Prostate gland (tissue), 2 donors: ENCODE measurements around the gene RRP8. TPM values are rescaled to one million over a fixed set of nuclear protein-coding genes. Genes with fewer than 3 reads are reported as not detected.
A peak's percentile ranks its signal among the peaks of the same experiment; 100 is the strongest.

Source experiments
- DNase-seq: peaks from one replicate; pipeline ENCODE4 v3.0.0-alpha.2; 2019; ENCODE audit warnings: low spot score
- H3K27ac ChIP-seq, 2 donors: fragments of 200-600 bp; sonication (generic); 2 replicates each; pipeline ENCODE4 v1.5.1; 2017 to 2019
- H3K27me3 ChIP-seq: fragments of 200-600 bp; sonication (generic); replicated peaks from 2 replicates; pipeline ENCODE4 v1.5.1; 2019; ENCODE audit not compliant: insufficient read depth
- H3K36me3 ChIP-seq, 2 donors: fragments of 200-600 bp; sonication (generic); 1 replicate in 1 of 2; 2 replicates in 1 of 2; pipeline versions ENCODE4 v1.5.1 to v1.8.1; 2017 to 2019
- H3K4me1 ChIP-seq: fragments of 200-600 bp; sonication (generic); replicated peaks from 2 replicates; pipeline ENCODE4 v1.5.1; 2019
- H3K4me3 ChIP-seq, 2 donors: fragments of 200-600 bp; sonication (generic); 2 replicates each; pipeline ENCODE4 v1.5.1; 2017 to 2019
- H3K9me3 ChIP-seq: fragments of 200-600 bp; sonication (generic); 2 replicates; pipeline ENCODE4 v1.5.1; 2017
- POLR2A ChIP-seq: fragments of 450-650 bp; IDR thresholded peaks from one replicate; pipeline ENCODE4 v1.6.1; 2016; ENCODE audit warnings: antibody characterized with exemption, mild to moderate bottlenecking
- POLR2AphosphoS5 ChIP-seq: sonication (generic); formaldehyde crosslinking; IDR thresholded peaks from one replicate; pipeline ENCODE4 v1.6.1; 2017; ENCODE audit warnings: antibody characterized with exemption
- WGBS: methylation state at CpG from one replicate; pipeline ENCODE4 v1.1.5; 2018; 5-methylcytosine and 5-hydroxymethylcytosine counted together
- intact Hi-C: fragments of 100-400 bp; cut with DNase I; formaldehyde crosslinking; loops from one replicate; pipeline ENCODE4 v1.14.2; 2022
- total RNA-seq, 2 donors: library from RNA; depleted of rRNA; stranded (reverse); fragments of >200 nt; gene quantifications; one replicate each; pipeline ENCODE4 v1.1.0, GENCODE V29; 2016
- TF ChIP-seq, protein P1 (sequence below), 4 experiments: fragments of 200-600 bp in 2 of 4; fragments of 450-650 bp in 2 of 4; sonication (generic) in 2 of 4; IDR thresholded peaks; 1 replicate in 3 of 4; 2 replicates in 1 of 4; pipeline ENCODE4 v1.5.1; 2016 to 2019; ENCODE audit warnings: antibody characterized with exemption in 4 of 4, mild to moderate bottlenecking in 2 of 4, moderate library complexity in 2 of 4

Gene RRP8
- total RNA-seq, 2 donors from 2014 or later: 16.4 to 16.6 TPM

- H3K36me3 ChIP-seq: peaks cover 7 to 21% of the 10 kb centered on the region in 2 donors
- intact Hi-C loops: loop anchor here (5.0 kb wide), 1 partner anchor 69 kb away; no protein-coding TSS in a partner anchor
- no peak overlapping the region for H3K4me3 ChIP-seq
- H3K4me1 ChIP-seq: no peaks in the 10 kb centered on the region
- WGBS: 45% methylated on average over 5 of the region's 5 CpGs
- peak overlapping the region; percentile 3 to 39 for H3K27ac ChIP-seq
- H3K9me3 ChIP-seq: no peaks in the 10 kb centered on the region
- H3K27me3 ChIP-seq: no peaks in the 10 kb centered on the region
- no peak for DNase-seq
- TF ChIP-seq, protein P1, sequence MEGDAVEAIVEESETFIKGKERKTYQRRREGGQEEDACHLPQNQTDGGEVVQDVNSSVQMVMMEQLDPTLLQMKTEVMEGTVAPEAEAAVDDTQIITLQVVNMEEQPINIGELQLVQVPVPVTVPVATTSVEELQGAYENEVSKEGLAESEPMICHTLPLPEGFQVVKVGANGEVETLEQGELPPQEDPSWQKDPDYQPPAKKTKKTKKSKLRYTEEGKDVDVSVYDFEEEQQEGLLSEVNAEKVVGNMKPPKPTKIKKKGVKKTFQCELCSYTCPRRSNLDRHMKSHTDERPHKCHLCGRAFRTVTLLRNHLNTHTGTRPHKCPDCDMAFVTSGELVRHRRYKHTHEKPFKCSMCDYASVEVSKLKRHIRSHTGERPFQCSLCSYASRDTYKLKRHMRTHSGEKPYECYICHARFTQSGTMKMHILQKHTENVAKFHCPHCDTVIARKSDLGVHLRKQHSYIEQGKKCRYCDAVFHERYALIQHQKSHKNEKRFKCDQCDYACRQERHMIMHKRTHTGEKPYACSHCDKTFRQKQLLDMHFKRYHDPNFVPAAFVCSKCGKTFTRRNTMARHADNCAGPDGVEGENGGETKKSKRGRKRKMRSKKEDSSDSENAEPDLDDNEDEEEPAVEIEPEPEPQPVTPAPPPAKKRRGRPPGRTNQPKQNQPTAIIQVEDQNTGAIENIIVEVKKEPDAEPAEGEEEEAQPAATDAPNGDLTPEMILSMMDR (IDR thresholded peaks at IDR 0.05): no peak
- TF ChIP-seq POLR2A (no peak), POLR2AphosphoS5 (peak; percentile 33)
Observed at GRCh38 chr11:6596239-6596877, 7.1 kb downstream of the RRP8 start.

DNA sequence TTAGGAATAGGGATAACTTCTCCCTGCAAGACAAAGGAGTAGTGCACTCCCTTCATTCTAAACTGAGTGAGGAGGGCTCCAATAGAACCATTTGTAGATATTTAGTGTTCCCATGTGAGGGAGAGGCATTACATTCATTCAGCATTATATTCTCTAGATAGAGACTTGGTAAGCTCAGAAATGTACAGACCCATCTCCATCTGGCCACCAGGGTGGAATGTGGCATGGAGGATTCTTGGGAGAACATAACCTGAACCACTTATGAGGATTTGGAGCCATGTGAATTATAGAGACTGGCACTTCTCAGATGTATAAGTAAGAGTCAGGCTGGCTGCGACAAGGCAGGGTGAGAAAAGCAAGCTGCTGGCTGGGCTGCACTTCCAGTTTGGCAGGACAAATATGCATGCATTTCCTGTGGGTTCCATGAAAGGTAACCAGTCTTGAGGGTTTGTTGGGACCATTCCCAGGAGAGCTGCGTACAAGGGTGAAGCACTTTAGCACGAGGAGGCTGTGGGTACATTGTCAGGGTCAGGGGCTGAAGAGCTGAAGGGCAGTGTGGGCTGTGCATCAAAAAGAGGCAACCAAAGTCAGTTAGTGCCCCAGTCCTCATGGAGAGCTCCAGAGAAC, 9.2 kb downstream of the RRP8 start:
- Histone ChIP-seq H3K9me3 (no peaks in the 10 kb centered on the region), H3K4me1 (no peaks in the 10 kb centered on the region), H3K36me3 (peaks cover 0 to under 1% of the 10 kb centered on the region in 2 donors), H3K4me3 (no peak overlapping the region), H3K27ac (no peak overlapping the region), H3K27me3 (no peaks in the 10 kb centered on the region)
- no peak for DNase-seq
- intact Hi-C loops: no loop called here
- TF ChIP-seq POLR2A (no peak), POLR2AphosphoS5 (no peak)
- TF ChIP-seq, protein P1 (IDR thresholded peaks at IDR 0.05): no peak
- WGBS: 67% methylated on average over 3 of the region's 3 CpGs

- 52% methylated on average over 1 of the region's 1 CpG for WGBS
- no peaks in the 10 kb centered on the region for H3K36me3 ChIP-seq
- H3K4me3 ChIP-seq: no peak overlapping the region
- no peak for TF ChIP-seq POLR2A
- intact Hi-C loops: no loop called here
- no peak overlapping the region for H3K27ac ChIP-seq
- no peaks in the 10 kb centered on the region for H3K9me3 ChIP-seq
- H3K27me3 ChIP-seq: no peaks in the 10 kb centered on the region
- no peaks in the 10 kb centered on the region for H3K4me1 ChIP-seq
- no peak for DNase-seq
Observed at GRCh38 chr11:6588018-6588417, 15.4 kb downstream of the RRP8 start.

DNA sequence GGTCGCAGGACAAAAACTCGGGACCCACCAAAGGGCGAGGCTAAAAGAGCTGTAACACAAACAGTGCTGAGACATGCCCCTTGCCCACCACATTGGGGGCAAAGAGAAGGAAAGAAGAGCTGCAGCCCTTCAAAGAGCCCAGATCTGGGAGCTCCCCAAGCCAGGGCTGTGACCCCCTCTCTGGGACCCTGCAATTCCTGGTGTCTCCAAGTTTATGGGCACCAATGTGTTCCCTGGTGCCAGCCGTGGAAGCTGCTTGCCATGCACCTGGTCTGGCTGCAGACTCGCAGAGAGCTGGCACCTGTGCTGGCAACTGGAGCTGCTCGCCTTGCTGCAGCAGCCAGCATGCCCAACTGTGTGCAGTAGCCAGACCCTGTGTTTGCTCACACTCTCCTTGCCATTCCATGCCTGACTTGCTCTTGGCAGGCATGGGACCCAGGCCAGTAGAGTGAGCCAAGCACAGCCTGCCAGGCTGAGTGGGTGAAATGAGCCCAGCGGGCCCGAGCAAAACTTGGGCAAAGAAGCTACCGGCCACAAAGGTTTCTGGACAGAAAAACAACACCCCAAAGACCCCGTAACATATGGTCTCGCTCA, 16.0 kb downstream of the RRP8 start:
- Histone ChIP-seq H3K27ac (no peak overlapping the region), H3K36me3 (no peaks in the 10 kb centered on the region), H3K9me3 (no peaks in the 10 kb centered on the region), H3K4me1 (no peaks in the 10 kb centered on the region), H3K27me3 (no peaks in the 10 kb centered on the region), H3K4me3 (no peak overlapping the region)
- WGBS: 60% methylated on average over 11 of the region's 11 CpGs
- peak; percentile 51 for DNase-seq
- TF ChIP-seq, protein P1 (IDR thresholded peaks at IDR 0.05): no peak
- TF ChIP-seq POLR2AphosphoS5: peak; percentile 42
- intact Hi-C loops: no loop called here

DNA sequence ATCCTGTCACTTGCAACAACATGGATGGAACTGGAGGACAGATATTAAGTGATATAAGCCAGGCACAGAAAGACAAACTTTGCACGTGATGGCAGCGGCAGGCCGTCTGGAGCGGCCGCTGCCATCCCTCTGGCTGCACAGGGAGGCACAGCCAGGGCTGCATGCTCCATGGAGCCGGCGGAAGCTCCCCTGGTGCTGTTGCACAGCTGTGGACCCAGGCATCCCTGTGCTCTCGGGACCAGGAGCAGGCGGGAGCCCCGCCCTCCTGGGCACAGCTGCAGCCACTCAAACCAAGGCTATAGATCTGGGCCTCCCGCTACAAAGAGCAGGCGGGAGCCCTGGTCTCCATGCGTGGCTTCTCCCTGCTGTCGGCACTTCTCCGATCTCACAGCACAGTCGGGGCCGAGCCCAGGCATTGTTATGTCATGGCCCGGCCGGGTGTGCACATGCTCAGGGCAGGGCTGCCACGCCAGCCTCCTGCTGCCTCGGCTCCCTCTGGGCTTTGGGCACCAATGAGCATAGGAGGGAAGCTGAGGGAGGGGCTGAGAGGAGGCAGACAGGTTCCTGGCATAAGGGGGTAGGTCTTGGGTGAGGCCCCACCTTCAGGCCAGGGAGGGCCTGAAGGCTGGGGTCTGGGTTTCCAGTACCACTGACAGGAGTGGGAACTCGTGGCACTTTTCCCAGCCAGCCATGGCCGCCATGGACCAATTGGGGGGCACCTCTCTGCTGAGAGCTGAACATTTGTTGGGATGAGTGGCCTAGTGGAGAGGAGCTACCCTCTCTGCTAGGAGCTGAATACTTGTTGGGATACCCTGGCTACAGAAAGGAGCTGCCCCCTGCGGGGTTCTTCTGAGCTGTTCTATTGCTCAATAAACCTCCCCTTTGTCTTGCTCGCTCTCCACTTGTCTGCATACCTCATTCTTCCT, 16.7 kb downstream of the RRP8 start:
- intact Hi-C loops: no loop called here
- H3K27me3 ChIP-seq: no peaks in the 10 kb centered on the region
- DNase-seq: peak; percentile 1
- H3K4me3 ChIP-seq: no peak overlapping the region
- H3K4me1 ChIP-seq: no peaks in the 10 kb centered on the region
- TF ChIP-seq, protein P1 (IDR thresholded peaks at IDR 0.05): no peak
- TF ChIP-seq POLR2AphosphoS5: no peak
- no peak for TF ChIP-seq POLR2A
- H3K9me3 ChIP-seq: no peaks in the 10 kb centered on the region
- H3K27ac ChIP-seq: no peak overlapping the region
- no peaks in the 10 kb centered on the region for H3K36me3 ChIP-seq
- WGBS: 94% methylated on average over 22 of the region's 25 CpGs
